Upper lobe of left lung (tissue), 4 donors: ENCODE data around the gene KCND2.

Experiments
- CTCF ChIP-seq, 6 experiments: fragments of 450-650 bp in 4 of 6; fragments of 200-600 bp in 2 of 6; sonication (generic) in 2 of 6; IDR thresholded peaks; one replicate each; pipeline ENCODE4 v1.5.1; 2016 to 2019; ENCODE audit warnings: antibody characterized with exemption in 6 of 6
- POLR2A ChIP-seq, 4 donors: fragments of 450-650 bp; IDR thresholded peaks; one replicate each; pipeline ENCODE4 v1.5.1; 2016 to 2017; ENCODE audit warnings: antibody characterized with exemption in 4 of 4, mild to moderate bottlenecking in 2 of 4
- POLR2AphosphoS5 ChIP-seq, 2 donors: sonication (generic); formaldehyde crosslinking; IDR thresholded peaks; one replicate each; pipeline ENCODE4 v1.5.1; 2017; ENCODE audit warnings: antibody characterized with exemption in 2 of 2

DNA sequence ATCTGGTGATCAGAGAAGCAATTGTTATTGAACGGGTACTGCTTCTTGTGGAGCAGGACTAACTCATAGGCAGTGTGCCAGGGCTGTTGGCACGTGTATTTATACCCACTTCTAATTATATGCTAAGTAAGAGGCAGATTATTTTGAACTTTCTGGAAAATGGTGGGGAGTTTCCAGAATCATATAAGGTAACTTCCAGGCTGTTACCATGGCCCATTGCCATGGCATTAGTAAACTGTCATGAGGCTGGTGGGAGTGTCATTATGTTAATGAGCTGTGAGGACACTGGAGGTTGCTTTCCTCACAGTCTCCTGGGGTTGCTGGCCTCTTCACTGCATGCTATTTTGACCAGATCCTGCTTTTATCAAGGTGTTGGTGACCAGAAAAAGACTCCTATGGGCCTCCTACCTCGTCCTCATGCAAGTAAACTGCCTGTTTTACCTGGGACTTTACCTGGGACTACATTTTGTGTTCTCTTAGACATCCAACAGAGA, 122.6 kb downstream of the KCND2 start:
- TF ChIP-seq POLR2AphosphoS5 (IDR thresholded peaks at IDR 0.05) (no peak), CTCF (IDR thresholded peaks at IDR 0.05) (no peak), POLR2A (IDR thresholded peaks at IDR 0.05) (no peak)
